ENCODE measurements around the gene AMPD2.

- TF ChIP-seq, protein P1, sequence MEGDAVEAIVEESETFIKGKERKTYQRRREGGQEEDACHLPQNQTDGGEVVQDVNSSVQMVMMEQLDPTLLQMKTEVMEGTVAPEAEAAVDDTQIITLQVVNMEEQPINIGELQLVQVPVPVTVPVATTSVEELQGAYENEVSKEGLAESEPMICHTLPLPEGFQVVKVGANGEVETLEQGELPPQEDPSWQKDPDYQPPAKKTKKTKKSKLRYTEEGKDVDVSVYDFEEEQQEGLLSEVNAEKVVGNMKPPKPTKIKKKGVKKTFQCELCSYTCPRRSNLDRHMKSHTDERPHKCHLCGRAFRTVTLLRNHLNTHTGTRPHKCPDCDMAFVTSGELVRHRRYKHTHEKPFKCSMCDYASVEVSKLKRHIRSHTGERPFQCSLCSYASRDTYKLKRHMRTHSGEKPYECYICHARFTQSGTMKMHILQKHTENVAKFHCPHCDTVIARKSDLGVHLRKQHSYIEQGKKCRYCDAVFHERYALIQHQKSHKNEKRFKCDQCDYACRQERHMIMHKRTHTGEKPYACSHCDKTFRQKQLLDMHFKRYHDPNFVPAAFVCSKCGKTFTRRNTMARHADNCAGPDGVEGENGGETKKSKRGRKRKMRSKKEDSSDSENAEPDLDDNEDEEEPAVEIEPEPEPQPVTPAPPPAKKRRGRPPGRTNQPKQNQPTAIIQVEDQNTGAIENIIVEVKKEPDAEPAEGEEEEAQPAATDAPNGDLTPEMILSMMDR (IDR thresholded peaks at IDR 0.05): no peak
- TF ChIP-seq POLR2A (IDR thresholded peaks at IDR 0.05): no peak
Measured at GRCh38 chr1:109671067-109671466, 51.4 kb downstream of the AMPD2 start.

All from transverse colon (tissue), 3 donors.